Left lung (tissue), 10 donors: Measurements from ENCODE around the gene NCAM2. TPM values are rescaled to one million over a fixed set of nuclear protein-coding genes. Genes with fewer than 3 reads are reported as not detected.

ENCODE experiments used
- ATAC-seq: fragments of 200-7000 bp; cut with Tn5 transposase; one replicate; pipeline ENCODE4 v1.9.1; 2020; ENCODE audit warnings: moderate library complexity
- DNase-seq, 4 donors: peaks; one replicate each; pipeline ENCODE4 v3.0.0-alpha.2; 2013 to 2020
- H3K27ac ChIP-seq, 2 donors: fragments of 200-600 bp; sonication (generic) in 1 of 2; one replicate each; pipeline versions ENCODE4 v1.5.0 to v1.8.0; 2020 to 2021
- H3K27me3 ChIP-seq, 2 donors: fragments of 200-600 bp; sonication (generic) in 1 of 2; one replicate each; pipeline versions ENCODE4 v1.5.0 to v1.8.0; 2020 to 2021
- H3K36me3 ChIP-seq, 2 donors: fragments of 200-600 bp; sonication (generic) in 1 of 2; one replicate each; pipeline versions ENCODE4 v1.5.0 to v1.8.0; 2020 to 2021
- H3K4me1 ChIP-seq, 2 donors: fragments of 200-600 bp; one replicate each; pipeline ENCODE4 v1.8.0; 2021
- H3K4me3 ChIP-seq, 2 donors: fragments of 200-600 bp; sonication (generic) in 1 of 2; one replicate each; pipeline versions ENCODE4 v1.5.0 to v1.8.0; 2020 to 2021; ENCODE audit warnings: mild to moderate bottlenecking in 1 of 2
- H3K9me3 ChIP-seq, 2 donors: fragments of 200-600 bp; sonication (generic) in 1 of 2; one replicate each; pipeline versions ENCODE4 v1.5.0 to v1.8.0; 2020 to 2021
- intact Hi-C, 2 donors: fragments of 100-400 bp; cut with DNase I; formaldehyde crosslinking; loops; one replicate each; pipeline versions ENCODE4 v1.11.2 to v1.14.2; 2022
- polyA plus RNA-seq, 6 donors: library from polyadenylated mRNA; unstranded; fragments of 120-200 nt; gene quantifications; one replicate each; pipeline ENCODE4 v1.2.1, GENCODE V29; 2013; ENCODE audit not compliant: insufficient read length in 6 of 6
- total RNA-seq, 2 donors: library from RNA; stranded (reverse); fragmentation: NEBNext Ultra II Directional; extraction: Animal tissue kit (Norgen Biotek cat#: 25700); gene quantifications; one replicate each; pipeline ENCODE4 v1.2.1, GENCODE V29; 2021
- TF ChIP-seq, protein P1 (sequence below), 2 donors: fragments of 200-600 bp; sonication (generic) in 1 of 2; IDR thresholded peaks; one replicate each; pipeline versions ENCODE4 v1.5.0 to v1.8.0; 2021; ENCODE audit warnings: antibody characterized with exemption in 2 of 2
- donor health status: DM: no; HTN: yes; CAD: no.
- donor health status: DM: no; HTN: no; CAD: no.

The NCAM2 gene
- total and polyA plus RNA-seq, 8 donors, result 3.3 to 30.4 (median 4.6) TPM

DNA sequence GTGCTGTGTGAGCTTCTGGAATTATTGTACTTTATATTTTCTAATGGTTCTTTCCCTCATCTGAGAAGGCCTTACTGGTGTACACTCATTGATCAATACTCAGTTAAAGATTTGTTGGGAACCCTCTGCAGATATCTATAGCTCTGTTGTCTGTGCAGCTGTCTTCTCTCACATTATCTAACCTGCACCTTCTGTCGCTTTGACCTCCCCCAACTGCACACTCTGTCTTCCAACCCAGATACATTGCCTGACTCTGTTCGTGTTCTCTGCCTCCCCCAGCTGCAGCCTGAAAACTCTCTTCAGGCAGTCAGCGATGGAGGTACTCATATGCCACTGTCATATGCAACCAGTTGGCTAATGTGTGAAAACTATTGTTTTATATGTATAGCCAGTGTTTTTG lies 334.3 kb downstream of the NCAM2 start:
- no peaks in the 10 kb centered on the region for H3K4me1 ChIP-seq
- H3K9me3 ChIP-seq, result peaks cover 0 to 5% of the 10 kb centered on the region in 2 donors

DNA sequence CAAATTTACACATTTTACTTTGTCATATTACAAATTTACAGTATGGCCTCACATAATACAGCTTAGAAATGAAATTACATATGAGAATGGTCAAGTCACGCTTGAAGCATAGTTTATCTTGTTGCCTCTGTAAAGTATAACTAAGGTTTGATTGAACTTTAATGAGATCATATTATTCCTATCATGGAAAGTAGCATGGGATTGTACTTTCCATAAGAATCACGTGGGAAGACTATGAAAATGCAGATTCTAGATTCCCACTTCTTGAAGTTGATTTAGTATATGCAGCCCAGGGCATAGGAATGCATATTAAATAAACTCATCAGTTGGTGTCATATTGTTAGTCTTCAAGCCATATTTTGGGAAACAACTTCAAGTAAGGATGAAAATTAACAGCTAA lies 342.8 kb downstream of the NCAM2 start:
- TF ChIP-seq, protein P1, sequence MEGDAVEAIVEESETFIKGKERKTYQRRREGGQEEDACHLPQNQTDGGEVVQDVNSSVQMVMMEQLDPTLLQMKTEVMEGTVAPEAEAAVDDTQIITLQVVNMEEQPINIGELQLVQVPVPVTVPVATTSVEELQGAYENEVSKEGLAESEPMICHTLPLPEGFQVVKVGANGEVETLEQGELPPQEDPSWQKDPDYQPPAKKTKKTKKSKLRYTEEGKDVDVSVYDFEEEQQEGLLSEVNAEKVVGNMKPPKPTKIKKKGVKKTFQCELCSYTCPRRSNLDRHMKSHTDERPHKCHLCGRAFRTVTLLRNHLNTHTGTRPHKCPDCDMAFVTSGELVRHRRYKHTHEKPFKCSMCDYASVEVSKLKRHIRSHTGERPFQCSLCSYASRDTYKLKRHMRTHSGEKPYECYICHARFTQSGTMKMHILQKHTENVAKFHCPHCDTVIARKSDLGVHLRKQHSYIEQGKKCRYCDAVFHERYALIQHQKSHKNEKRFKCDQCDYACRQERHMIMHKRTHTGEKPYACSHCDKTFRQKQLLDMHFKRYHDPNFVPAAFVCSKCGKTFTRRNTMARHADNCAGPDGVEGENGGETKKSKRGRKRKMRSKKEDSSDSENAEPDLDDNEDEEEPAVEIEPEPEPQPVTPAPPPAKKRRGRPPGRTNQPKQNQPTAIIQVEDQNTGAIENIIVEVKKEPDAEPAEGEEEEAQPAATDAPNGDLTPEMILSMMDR (IDR thresholded peaks at IDR 0.05), result no peak
- intact Hi-C loops, result no loop called here
- DNase-seq, result no peak

More for the DNA sequence above, 334.3 kb downstream of the NCAM2 start:
- H3K27me3 ChIP-seq, result no peaks in the 10 kb centered on the region
- no peak for DNase-seq
- no peak overlapping the region for H3K4me3 ChIP-seq
- TF ChIP-seq, protein P1 (IDR thresholded peaks at IDR 0.05), result no peak
- no peak overlapping the region for H3K27ac ChIP-seq
- H3K36me3 ChIP-seq, result no peaks in the 10 kb centered on the region
- intact Hi-C loops, result no loop called here
- no peak for ATAC-seq

DNA sequence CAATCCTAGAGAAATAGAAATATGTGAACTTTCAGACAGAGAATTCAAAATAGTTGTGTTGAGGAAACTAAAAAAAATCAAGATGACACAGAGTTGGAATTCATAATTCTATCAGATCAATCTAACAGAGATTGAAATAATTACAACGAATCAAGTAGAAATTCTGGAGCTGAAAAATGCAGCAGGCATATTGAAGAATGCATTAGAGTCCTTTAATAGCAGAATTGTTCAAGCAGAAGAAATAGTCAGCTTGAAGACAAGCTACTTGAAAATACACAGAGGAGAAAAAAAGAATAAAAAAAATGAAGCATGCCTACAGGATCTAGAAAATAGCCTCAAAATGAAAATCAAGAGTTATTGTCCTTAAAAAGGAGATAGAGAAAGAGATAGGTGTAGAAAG lies 347.1 kb downstream of the NCAM2 start:
- Histone ChIP-seq H3K27ac (no peak overlapping the region), H3K9me3 (peaks cover 0 to 43% of the 10 kb centered on the region in 2 donors), H3K27me3 (no peaks in the 10 kb centered on the region), H3K36me3 (no peaks in the 10 kb centered on the region), H3K4me1 (no peaks in the 10 kb centered on the region), H3K4me3 (no peak overlapping the region)
- intact Hi-C loops, result no loop called here
- TF ChIP-seq, protein P1 (IDR thresholded peaks at IDR 0.05), result no peak
- DNase-seq, result no peak
- ATAC-seq, result no peak

More for the DNA sequence above, 342.8 kb downstream of the NCAM2 start:
- Histone ChIP-seq H3K27ac (no peak overlapping the region), H3K9me3 (peaks cover 0 to 26% of the 10 kb centered on the region in 2 donors), H3K27me3 (no peaks in the 10 kb centered on the region), H3K4me1 (no peaks in the 10 kb centered on the region), H3K36me3 (no peaks in the 10 kb centered on the region), H3K4me3 (no peak overlapping the region)
- ATAC-seq, result no peak

DNA sequence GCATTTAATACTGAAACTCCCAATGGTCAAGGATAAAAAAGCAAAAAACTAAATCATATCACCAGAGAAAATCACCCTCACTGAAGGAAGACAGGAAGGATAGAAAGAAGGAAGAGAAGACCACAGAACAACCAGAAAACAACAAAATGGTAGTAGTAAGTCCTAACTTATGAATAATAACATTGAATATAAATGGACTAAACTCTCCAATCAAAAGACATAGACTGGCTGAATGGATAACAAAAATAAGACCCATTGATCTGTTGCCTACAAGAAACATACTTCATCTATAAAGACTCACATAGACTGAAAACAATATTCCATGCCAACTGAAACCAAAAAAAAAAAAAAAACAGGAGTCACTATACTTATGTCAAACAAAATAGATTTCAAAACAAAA lies 347.7 kb downstream of the NCAM2 start:
- no peaks in the 10 kb centered on the region for H3K36me3 ChIP-seq
- H3K4me3 ChIP-seq, result no peak overlapping the region
- TF ChIP-seq, protein P1 (IDR thresholded peaks at IDR 0.05), result no peak
- no peaks in the 10 kb centered on the region for H3K27me3 ChIP-seq
- ATAC-seq, result no peak
- H3K4me1 ChIP-seq, result no peaks in the 10 kb centered on the region
- H3K9me3 ChIP-seq, result peaks cover 0 to 43% of the 10 kb centered on the region in 2 donors
- DNase-seq, result no peak
- intact Hi-C loops, result no loop called here
- no peak overlapping the region for H3K27ac ChIP-seq

DNA sequence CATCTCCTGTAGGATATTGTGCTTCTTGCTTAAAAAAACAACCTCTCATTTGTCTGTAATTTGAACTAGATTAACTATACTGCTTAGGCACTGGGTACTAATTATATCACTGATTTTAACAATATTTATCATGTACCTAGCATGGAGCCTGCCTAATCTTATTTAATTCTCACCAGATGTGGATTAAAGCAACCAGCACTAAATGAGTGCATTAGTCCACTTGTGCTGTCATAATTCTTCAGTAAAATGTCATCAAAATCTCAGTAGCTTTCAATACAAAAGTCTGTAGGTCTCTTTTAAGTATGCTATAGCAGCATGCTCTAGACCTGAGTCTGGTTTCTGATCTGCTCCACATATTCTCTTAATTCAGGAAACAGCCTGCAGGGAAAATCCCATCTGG lies 368.1 kb downstream of the NCAM2 start:
- Histone ChIP-seq H3K9me3 (no peaks in the 10 kb centered on the region), H3K27ac (no peak overlapping the region), H3K4me3 (no peak overlapping the region), H3K36me3 (no peaks in the 10 kb centered on the region), H3K27me3 (no peaks in the 10 kb centered on the region), H3K4me1 (no peaks in the 10 kb centered on the region)
- ATAC-seq, result no peak
- DNase-seq, result no peak
- TF ChIP-seq, protein P1 (IDR thresholded peaks at IDR 0.05), result no peak
- intact Hi-C loops, result no loop called here
